ENCODE measurements around the gene TMEM61.

DNA sequence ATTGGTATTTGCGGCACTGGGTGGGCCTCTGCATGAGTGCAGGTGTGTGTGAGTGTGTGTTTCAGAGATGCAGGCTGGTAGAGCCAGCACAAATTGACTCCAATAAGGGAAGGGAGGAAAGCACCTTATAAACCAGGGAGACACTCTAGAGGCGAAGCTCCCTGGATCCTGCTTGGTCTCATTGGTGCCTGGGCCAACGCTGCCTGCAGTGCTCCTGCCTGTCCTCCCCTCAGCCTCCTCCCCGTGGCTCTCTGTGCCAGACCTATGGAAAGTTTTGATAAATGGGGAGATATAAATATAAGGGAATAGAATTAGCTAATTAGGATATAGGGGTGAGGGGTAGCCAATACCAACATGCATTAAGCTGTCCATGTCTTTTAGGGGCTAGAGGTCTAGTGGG, 20.9 kb downstream of the TMEM61 start:
- TF ChIP-seq, protein P1, sequence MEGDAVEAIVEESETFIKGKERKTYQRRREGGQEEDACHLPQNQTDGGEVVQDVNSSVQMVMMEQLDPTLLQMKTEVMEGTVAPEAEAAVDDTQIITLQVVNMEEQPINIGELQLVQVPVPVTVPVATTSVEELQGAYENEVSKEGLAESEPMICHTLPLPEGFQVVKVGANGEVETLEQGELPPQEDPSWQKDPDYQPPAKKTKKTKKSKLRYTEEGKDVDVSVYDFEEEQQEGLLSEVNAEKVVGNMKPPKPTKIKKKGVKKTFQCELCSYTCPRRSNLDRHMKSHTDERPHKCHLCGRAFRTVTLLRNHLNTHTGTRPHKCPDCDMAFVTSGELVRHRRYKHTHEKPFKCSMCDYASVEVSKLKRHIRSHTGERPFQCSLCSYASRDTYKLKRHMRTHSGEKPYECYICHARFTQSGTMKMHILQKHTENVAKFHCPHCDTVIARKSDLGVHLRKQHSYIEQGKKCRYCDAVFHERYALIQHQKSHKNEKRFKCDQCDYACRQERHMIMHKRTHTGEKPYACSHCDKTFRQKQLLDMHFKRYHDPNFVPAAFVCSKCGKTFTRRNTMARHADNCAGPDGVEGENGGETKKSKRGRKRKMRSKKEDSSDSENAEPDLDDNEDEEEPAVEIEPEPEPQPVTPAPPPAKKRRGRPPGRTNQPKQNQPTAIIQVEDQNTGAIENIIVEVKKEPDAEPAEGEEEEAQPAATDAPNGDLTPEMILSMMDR (conservative IDR thresholded peaks at IDR 0.05 in 1 of 2, IDR thresholded peaks at IDR 0.05 in 1 of 2; ENCODE audit: extremely low read depth in 1 of 2, insufficient read depth in 1 of 2, low read depth in 1 of 2, low read length in 2 of 2): no peak
- no peak for TF ChIP-seq EZH2 (IDR thresholded peaks at IDR 0.05; ENCODE audit: borderline replicate concordance, low read length)
